ENCODE measurements around the gene ANKRD60.

ANKRD60 gene

GRCh38 chr20:58188527-58188926 lies 39.9 kb downstream of the ANKRD60 start:
- no peak for DNase-seq

- DNase-seq = no peak
Observed at GRCh38 chr20:58184984-58185383, 43.5 kb downstream of the ANKRD60 start.

DNA sequence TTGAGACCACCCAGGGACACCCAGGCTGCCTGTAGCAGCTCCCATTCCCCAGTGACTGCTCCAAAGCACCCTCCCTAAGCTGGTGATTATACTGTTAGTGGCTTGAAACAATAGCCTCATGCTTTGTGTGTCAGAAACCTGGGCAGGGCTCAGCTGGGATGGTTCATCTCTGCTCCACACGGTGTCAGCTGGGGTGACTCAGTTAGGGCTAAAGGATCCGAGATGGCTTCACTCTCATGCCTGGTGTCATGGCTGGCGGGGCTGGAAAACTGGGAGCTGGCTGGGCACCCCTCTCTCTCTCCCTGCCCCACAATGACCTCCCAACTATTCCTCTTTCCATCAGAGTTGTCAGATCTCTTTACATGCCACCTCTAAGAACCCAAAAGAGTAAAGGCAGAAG lies 44.4 kb downstream of the ANKRD60 start:
- no peak for DNase-seq

GRCh38 chr20:58182521-58183140 lies 45.8 kb downstream of the ANKRD60 start:
- DNase-seq = no peak

DNA sequence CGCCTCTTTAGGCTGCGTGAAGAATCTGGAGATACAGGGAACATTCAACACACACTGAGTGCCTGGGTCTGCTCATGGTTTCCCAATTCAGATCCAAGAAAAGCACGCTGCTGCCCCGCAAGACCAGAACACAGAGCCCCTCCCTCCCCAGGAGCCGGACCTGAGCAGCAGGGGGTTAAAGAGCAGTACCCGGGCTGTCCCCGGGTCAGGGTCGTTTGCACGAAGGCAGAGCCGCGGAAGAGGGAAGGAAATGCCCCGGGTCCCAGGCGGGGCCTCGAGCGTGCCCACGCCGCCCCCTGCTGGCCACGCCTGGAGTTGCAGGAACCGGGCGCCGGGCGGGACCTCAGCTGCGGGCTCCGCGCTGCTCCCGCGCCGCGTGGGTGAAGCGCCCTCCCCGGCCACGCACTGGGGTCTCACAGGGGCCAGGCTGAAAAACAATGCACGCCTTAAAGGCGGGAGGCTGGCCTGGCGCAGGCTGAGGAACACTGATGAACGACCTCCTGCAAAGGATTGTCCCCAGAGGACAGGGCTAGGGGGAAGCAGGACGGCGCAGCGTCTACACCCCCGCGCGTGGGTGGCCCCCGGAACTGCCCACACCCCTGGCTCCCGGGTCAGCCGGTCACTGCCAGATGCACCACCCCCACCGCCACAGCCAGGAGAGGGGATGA lies 48.9 kb downstream of the ANKRD60 start:
- peak; percentile 63 for DNase-seq

GRCh38 chr20:58179083-58179431 lies 49.4 kb downstream of the ANKRD60 start:
- DNase-seq = no peak

DNA sequence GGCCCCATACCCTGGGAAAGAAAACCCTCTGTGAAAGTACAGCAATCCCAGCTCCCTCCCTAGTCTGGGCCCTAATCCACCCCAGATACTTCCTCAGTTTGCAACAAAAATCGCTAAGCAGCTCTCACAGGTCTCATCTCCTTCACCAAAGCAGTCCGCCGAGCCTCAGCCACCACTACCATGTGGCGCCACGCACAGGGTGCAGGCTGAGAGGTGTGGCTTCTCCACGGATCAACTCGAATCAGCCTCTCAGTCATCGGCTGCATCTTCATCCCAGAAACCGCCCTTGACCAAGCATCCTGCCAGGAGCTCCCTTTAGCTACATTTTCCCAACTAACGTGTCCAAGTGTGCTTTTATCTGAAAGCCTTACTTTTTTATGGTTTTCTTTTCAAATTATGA lies 50.7 kb downstream of the ANKRD60 start:
- no peak for DNase-seq

GRCh38 chr20:58175836-58176235 lies 52.6 kb downstream of the ANKRD60 start:
- DNase-seq = no peak

GRCh38 chr20:58175425-58175824 lies 53.0 kb downstream of the ANKRD60 start:
- no peak for DNase-seq

DNA sequence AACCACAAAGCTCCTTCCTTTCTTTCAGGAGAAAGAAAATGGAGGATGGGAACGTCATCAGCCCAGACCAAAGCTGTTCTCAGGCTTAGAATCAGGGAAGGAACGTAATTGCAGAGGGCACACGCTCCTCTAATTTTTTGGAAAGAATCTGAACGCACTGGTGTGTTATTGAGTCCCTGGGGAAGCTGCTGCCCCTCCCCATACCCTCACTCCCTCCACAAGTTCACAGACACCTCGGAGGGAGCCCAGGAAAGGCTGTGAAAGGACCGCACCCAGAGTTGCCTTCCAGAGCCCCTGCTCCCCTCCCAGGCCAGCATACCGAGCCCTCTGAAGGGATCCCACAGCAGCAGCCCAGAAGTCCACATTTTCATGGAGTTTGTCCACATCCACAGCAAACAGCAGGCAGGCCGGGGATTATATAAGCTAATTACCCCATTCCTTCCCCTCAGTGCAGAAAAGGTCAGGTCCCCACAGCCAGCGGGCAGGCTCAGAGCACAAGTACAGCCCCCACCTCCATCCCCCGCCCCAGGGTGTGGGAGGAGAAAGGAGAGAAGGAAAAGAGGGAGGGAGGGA lies 53.7 kb downstream of the ANKRD60 start:
- DNase-seq = no peak

GRCh38 chr20:58173930-58174707 lies 54.3 kb downstream of the ANKRD60 start:
- no peak for DNase-seq

DNA sequence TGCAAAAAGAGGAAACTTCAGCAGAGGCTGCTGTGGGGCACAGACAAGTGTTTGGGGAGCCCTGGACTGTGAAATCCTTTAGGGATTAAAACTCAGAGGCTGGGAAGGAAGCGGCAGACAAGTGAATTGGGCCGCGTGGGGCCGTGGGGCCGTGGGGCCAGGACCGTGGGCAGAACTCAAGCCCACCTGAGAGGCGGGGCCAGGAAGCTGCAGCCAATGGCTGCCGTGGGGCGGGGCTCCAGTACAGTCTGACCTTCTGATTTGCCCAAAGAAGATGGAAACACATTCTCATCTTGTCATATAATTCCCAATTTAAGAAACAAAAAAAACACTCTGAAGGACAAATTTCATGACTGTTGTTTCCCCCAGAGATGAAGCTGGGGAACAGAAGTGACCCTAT lies 55.4 kb downstream of the ANKRD60 start:
- DNase-seq = no peak

- DNase-seq = no peak
Observed at GRCh38 chr20:58171796-58172425, 56.5 kb downstream of the ANKRD60 start.

DNA sequence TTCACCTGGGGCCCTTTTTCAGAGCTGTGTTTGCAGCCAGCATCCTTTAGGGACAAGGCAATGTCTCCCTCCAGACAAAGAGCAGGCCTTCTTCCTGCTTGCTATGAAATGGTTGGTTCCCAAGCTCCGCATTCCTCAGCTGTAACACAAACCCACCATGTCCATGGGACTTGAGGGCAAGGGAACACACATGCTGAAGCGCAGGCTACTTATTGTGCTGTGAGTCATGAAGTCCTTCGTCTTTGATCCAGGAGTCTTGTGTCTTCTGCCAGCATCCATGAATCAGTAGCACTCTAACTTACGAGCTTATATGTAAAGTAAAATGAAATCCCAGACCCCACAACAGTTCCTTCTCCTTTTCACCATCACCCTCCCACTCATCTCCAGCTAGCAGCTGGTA lies 59.0 kb downstream of the ANKRD60 start:
- DNase-seq = no peak

GRCh38 chr20:58168843-58169242 lies 59.6 kb downstream of the ANKRD60 start:
- no peak for DNase-seq

- no peak for DNase-seq
Observed at GRCh38 chr20:58167759-58168158, 60.7 kb downstream of the ANKRD60 start.
